ENCODE results near the gene TOM1L2.

Gene TOM1L2

DNA sequence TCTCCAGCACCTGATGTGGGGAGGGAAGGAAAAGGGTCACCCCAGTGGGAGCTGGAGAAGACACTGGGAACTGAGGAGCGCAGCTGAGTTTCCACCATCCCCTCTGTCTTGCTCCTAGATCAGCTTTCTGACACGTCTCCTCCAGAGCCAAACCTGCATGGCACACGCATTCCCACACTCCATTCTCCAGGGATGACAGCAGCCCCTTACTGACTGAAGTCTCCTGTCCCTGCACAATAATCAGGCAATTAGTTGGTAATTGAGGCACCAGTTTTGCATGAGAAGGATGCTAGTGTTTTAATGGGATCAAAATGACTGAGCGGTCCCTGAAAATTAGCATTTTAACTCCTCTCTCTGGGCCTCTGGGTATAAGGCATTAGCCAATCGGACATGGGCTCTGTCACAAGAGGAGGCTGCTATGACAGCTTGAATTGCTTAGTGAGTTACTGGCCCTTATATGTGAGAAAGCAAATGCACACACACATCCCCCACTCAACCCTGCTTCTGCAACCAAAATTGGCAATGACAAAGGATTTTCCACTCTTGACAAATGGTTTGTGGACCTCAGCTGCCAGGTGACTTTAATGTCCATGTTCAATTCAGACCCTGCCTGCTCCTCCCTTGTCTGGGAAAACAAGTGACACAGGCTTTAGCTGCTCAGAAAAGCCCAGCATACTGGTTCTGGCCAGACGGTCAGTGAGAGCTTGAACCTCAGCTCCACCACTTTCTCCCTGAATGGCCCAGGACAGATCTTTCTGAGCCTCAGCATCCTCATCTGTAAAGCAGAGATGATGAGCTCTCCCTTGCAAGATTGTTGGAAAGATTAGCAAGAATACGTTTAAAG lies 78.2 kb downstream of the TOM1L2 start:
- DNase-seq: no peak

DNA sequence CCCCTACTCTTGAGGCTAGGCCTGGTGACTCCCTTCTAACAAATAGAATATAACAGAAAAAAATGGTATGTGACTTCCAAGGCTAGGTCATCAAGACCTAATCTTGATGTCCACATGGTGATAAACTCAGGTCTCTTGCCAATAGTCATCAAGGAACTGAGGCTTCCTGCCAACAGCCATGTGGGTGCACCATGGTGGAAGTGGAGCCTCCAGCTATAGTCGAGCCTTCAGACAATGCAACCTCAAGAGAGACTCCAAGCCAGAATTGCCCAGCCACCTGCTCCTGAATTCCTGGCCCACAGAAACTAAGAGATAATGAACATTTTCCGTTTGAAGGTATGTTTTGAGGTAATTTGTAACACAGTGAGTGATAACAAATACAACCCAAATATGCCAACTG lies 79.5 kb downstream of the TOM1L2 start:
- DNase-seq: no peak

DNA sequence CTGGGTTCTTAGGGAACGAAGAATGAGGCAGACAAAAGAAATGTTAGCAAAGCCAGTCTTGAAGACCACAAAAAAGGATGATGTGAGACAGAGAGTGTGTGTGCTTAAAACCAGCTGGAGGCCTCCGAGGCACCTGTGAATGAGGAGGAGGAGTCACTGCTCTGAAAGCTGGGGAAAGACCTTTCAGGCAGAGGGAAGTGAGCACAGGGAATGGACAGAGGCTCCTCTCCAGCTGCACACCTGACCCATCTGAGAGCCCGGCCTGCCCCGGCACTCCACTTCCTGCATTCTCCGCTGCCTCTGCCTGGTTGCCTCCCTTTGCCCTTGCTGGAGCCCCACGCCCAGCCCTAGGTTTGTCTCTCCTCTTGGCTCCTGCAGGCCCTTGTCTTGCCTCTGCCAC lies 80.2 kb downstream of the TOM1L2 start:
- no peak for DNase-seq

- peak in 1 of 4 experiments; percentile 13 for DNase-seq
Measured at GRCh38 chr17:17890773-17891759, 81.1 kb downstream of the TOM1L2 start.

DNA sequence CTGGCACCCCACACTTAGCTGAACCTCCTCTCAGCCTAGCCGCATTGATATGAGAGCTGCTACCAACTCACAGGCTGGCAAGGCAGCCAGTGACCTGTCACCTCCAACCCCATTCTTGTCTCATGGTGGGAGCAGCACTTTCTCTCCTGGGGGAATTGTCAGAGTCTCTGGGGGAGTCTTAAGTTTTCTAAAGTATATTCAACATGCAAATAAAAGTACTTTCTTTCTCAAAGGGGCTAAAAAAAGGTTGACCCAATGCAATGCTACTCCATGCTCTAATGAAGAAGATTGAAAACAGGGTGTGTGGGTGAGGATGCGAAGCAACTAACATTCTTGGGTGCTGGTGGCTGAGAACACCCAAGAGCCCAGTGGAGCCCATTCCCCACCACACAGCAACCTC lies 82.3 kb downstream of the TOM1L2 start:
- no peak for DNase-seq

- DNase-seq: no peak
Measured at GRCh38 chr17:17888821-17889220, 83.4 kb downstream of the TOM1L2 start.

GRCh38 chr17:17888371-17888770 lies 83.8 kb downstream of the TOM1L2 start:
- DNase-seq: no peak

DNA sequence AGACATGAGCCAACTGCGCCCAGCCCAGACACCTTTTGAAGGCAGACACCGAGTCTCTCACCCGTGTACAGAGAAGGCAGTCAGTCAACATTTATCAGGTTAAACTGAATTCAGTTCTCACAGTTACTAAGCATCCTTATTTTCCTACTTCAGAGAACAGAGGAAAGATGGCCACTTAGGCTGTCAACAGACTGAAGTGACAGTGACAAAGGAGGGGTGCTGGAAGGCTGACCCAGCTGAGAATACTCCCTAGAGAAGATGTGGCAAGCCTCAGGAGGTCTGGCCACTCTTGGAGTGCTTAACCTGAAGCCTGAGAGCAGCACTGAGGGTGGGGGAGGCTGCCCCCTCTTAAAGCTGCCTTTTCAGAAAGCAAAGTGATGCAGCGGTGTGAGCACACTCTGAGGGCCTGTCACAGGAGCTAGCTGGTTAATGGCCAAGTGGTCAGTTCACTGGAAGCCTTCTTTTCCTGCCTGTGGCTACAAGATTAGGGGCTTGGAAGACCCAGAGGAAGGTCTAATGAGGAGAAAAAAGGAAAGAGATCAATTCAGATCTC lies 84.4 kb downstream of the TOM1L2 start:
- no peak for DNase-seq

- DNase-seq: no peak
Measured at GRCh38 chr17:17886726-17887125, 85.5 kb downstream of the TOM1L2 start.

DNA sequence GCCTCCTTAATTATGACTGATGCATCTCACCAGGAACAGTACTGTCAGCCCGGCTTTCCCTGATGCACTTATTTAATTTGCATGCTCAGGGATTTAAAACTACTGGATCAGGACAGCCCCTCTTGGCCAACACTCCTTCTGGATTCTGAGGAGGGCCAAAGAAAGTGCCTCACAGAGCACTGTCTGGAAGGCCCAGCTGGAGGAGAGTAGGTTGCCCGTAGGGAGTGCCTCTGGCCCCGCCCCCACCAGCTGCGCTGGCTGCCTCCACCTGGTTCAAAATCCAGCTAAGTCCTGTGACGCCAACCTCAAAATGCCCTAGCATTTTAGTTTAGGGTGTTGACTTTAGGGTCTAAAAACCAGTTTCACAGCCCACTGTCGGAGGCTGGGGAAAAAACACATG lies 86.0 kb downstream of the TOM1L2 start:
- no peak for DNase-seq

DNA sequence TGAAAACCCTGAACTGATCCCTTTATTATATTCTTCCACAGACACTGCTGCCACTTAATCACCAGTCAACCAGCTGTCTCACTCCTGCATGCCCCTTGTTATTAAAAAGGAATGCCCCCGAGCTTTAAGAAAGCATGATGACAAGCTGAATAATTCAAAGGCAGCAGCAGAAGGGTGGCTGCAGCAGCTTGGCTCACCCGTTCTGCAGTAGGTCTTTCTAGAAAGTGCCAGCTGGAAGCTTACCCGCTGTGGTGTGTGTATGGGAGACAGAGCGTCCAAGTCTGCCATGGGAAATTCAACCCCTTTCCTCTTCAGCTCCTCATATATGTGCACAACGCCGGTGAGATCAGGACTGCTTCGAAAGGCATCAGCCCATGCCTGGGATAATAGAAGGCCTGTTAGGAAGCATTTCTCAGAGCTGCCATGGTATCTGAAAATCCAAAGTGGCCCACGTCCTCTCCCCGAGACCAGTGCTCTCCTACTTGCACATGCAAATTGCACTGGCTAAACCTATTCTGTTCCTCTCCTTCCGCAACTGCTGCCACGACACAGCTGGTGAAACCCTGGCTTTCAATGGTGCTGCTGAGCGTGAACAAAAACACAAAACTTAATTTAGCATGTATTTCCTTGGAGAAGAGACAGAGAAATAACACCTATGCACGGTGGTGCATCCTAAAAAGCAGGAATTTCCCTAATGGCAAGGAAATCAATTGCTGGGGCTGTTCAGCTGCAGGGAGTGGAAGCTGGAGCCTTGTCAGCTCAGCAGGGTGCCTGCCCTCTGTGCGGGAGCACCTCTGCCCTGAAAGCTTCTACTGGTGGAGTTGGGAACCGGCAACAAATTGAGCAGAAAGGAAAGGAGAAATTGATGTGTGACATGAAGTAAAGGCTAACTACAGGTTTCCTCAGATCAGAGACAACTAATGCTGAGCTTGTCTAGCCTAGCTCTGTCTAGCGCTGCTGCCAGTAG lies 87.5 kb downstream of the TOM1L2 start:
- no peak for DNase-seq

DNA sequence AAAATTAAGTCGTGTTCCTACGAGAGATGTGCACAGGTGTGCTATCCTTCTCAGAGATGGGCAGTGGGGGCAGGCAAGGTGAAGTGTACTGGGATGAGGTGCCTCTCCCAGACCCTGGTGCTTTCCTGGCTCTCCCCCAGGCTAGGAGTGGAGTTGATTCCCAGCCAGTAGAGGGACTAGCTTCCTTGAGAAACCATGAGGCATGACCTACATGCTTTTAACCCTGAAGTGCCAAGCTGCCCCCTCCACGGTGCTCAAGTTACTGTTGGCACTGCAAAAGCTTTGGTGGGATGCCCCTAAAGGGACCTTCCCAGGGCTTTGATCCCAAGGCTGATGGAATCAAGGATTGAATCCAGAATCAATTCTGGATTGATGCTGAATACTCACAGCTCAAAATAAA lies 88.4 kb downstream of the TOM1L2 start:
- DNase-seq: no peak

DNA sequence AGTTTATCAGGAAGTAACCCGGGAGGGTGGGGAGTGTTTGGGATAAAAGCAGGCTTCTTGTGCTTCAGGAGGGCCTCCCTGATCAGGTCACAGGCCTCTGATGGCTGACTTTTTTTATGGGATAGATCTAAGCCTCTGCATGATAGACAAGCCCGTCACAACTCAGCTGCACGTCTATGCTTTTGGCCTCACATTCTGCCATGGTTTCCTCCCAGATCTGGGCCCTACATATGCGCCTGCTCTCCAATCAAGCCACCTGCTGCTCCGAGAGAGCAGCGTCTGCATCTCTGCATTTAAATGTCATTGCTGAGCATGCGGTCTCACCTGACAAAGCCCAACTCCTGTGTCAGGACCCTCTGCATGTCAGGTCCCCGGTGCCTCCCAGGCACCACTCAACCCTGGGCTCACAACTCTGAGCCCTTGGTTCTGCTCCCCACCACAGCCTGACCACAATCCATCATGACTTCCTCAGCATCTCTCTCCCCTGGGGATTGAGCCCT lies 90.1 kb downstream of the TOM1L2 start:
- no peak for DNase-seq

- no peak for DNase-seq
Measured at GRCh38 chr17:17880577-17881196, 91.5 kb downstream of the TOM1L2 start.

- no peak for DNase-seq
Measured at GRCh38 chr17:17877529-17878358, 94.5 kb downstream of the TOM1L2 start.

- no peak for DNase-seq
Measured at GRCh38 chr17:17876959-17877528, 95.2 kb downstream of the TOM1L2 start.

DNA sequence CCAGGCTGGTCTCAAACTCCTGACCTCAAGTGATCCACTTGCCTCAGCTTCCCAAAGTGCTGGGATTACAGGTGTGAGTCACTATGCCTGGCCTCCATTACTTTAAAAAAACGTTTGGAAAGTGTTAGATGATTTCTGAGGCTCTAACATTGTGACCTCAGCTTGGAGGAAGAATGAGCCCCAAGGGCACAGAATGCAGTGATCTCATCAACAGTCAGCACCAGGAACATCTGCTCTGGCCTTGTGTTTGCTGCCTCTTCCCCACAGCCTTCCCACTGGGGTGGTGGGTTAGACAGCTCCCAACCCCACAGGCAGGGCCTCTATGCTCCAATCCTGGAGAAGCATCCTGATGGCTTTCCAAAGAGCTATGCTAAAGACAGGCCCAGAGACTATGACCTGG lies 97.7 kb downstream of the TOM1L2 start:
- DNase-seq: no peak

GRCh38 chr17:17873450-17873991 lies 98.7 kb downstream of the TOM1L2 start:
- DNase-seq: no peak

- DNase-seq: no peak
Measured at GRCh38 chr17:17872547-17873345, 99.5 kb downstream of the TOM1L2 start.

Measured in activated naive CD4-positive, alpha-beta T cell (primary cell).